ENCODE measurements around the gene SSBP1.

DNA sequence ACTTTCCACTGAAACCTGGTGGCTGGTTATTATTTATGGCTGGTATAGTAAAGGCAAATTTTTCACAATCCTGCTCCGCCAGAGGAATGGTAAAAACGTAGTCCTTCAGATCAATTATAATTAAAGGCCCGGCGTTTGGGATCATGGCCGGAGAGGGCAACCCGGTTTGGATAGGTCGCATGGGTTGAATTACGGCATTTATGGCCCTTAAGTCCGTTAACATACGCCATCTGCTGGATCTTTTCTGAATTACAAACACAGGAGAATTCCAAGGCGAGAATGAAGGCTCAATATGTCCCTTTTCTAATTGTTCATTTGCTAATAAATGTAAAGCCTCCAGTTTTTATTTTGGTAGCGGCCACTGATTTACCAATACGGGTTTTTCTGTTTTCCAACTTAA lies 14.5 kb downstream of the SSBP1 start:
- TF ChIP-seq, protein P1, sequence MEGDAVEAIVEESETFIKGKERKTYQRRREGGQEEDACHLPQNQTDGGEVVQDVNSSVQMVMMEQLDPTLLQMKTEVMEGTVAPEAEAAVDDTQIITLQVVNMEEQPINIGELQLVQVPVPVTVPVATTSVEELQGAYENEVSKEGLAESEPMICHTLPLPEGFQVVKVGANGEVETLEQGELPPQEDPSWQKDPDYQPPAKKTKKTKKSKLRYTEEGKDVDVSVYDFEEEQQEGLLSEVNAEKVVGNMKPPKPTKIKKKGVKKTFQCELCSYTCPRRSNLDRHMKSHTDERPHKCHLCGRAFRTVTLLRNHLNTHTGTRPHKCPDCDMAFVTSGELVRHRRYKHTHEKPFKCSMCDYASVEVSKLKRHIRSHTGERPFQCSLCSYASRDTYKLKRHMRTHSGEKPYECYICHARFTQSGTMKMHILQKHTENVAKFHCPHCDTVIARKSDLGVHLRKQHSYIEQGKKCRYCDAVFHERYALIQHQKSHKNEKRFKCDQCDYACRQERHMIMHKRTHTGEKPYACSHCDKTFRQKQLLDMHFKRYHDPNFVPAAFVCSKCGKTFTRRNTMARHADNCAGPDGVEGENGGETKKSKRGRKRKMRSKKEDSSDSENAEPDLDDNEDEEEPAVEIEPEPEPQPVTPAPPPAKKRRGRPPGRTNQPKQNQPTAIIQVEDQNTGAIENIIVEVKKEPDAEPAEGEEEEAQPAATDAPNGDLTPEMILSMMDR (IDR thresholded peaks at IDR 0.05), result no peak
- TF ChIP-seq POLR2A (IDR thresholded peaks at IDR 0.05), result no peak
